ENCODE measurements around the gene WNT7A.

Gene WNT7A

GRCh38 chr3:13831386-13831996 is 48.4 kb downstream of the WNT7A start:
- FAIRE-seq (no peak), DNase-seq (ENCODE audit: insufficient read length, low spot score) (no peak)

GRCh38 chr3:13829311-13829710 is 50.6 kb downstream of the WNT7A start:
- no peak for DNase-seq (ENCODE audit: insufficient read length, low spot score)
- no peak for FAIRE-seq

- FAIRE-seq (no peak), DNase-seq (ENCODE audit: insufficient read length, low spot score) (no peak)
Observed at GRCh38 chr3:13828501-13829265, 51.2 kb downstream of the WNT7A start.

- DNase-seq (ENCODE audit: insufficient read length, low spot score) (no peak), FAIRE-seq (no peak)
Observed at GRCh38 chr3:13827699-13828098, 52.2 kb downstream of the WNT7A start.

GRCh38 chr3:13827256-13827655 is 52.6 kb downstream of the WNT7A start:
- FAIRE-seq (no peak), DNase-seq (ENCODE audit: insufficient read length, low spot score) (no peak)

GRCh38 chr3:13826672-13827071 is 53.2 kb downstream of the WNT7A start:
- DNase-seq (ENCODE audit: insufficient read length, low spot score): no peak
- FAIRE-seq: no peak

GRCh38 chr3:13825821-13826220 is 54.0 kb downstream of the WNT7A start:
- FAIRE-seq (no peak), DNase-seq (ENCODE audit: insufficient read length, low spot score) (no peak)

GRCh38 chr3:13825311-13825579 is 54.6 kb downstream of the WNT7A start:
- DNase-seq (ENCODE audit: insufficient read length, low spot score) (no peak), FAIRE-seq (no peak)

GRCh38 chr3:13824521-13825310 is 55.2 kb downstream of the WNT7A start:
- DNase-seq (ENCODE audit: insufficient read length, low spot score): no peak
- FAIRE-seq: no peak

- FAIRE-seq (no peak), DNase-seq (ENCODE audit: insufficient read length, low spot score) (no peak)
Observed at GRCh38 chr3:13823692-13824091, 56.2 kb downstream of the WNT7A start.

- peak; percentile 80 for FAIRE-seq
Observed at GRCh38 chr3:13822871-13823585, 56.8 kb downstream of the WNT7A start.

GRCh38 chr3:13822042-13822441 is 57.8 kb downstream of the WNT7A start:
- DNase-seq (ENCODE audit: insufficient read length, low spot score): no peak
- peak; percentile 52 for FAIRE-seq

More at GRCh38 chr3:13822871-13823585, 56.8 kb downstream of the WNT7A start:
- DNase-seq (ENCODE audit: insufficient read length, low spot score): no peak

- DNase-seq (ENCODE audit: insufficient read length, low spot score) (no peak), FAIRE-seq (peak; percentile 44)
Observed at GRCh38 chr3:13821126-13821525, 58.7 kb downstream of the WNT7A start.

- DNase-seq (ENCODE audit: insufficient read length, low spot score) (no peak), FAIRE-seq (no peak)
Observed at GRCh38 chr3:13818919-13819318, 61.0 kb downstream of the WNT7A start.

- FAIRE-seq: no peak
- DNase-seq (ENCODE audit: insufficient read length, low spot score): no peak
Observed at GRCh38 chr3:13815088-13815683, 64.7 kb downstream of the WNT7A start.

- no peak for FAIRE-seq
- no peak for DNase-seq (ENCODE audit: insufficient read length, low spot score)
Observed at GRCh38 chr3:13812034-13812471, 67.8 kb downstream of the WNT7A start.

- DNase-seq (ENCODE audit: insufficient read length, low spot score) (no peak), FAIRE-seq (no peak)
Observed at GRCh38 chr3:13811614-13812013, 68.3 kb downstream of the WNT7A start.

GRCh38 chr3:13808550-13808949 is 71.3 kb downstream of the WNT7A start:
- FAIRE-seq (no peak), DNase-seq (ENCODE audit: insufficient read length, low spot score) (no peak)

- FAIRE-seq (no peak), DNase-seq (ENCODE audit: insufficient read length, low spot score) (peak; percentile 38)
Observed at GRCh38 chr3:13801361-13802204, 78.3 kb downstream of the WNT7A start.

GRCh38 chr3:13800064-13800463 is 79.8 kb downstream of the WNT7A start:
- DNase-seq (ENCODE audit: insufficient read length, low spot score) (no peak), FAIRE-seq (no peak)

All from HTR-8/SVneo (cell line).